GM19324 (cell line): Measurements from ENCODE around the gene STIL.
"Not testable (repeated sequence)": the region's sequence is repeated elsewhere in the genome, so short reads cannot be mapped to it uniquely, and the experiment has no call there.

Experiments used
- ATAC-seq: cut with Tn5 transposase; IDR thresholded peaks from one replicate; pipeline ENCODE4 v1.9.1; 2021; ENCODE audit warnings: mild to moderate bottlenecking, moderate library complexity; ENCODE audit not compliant: unreplicated experiment, low FRiP score

The STIL gene

GRCh38 chr1:47313915-47314664 is at the start of gene STIL:
STIL (minus strand) TSS chr1:47314147; CDS start chr1:47310319, 3,828 bp downstream.
- peak; percentile 98 for ATAC-seq

- ATAC-seq = no peak
These were observed 48.9 kb upstream of the STIL start for GRCh38 chr1:47362828-47363227.

- ATAC-seq = no peak
These were observed 47.4 kb upstream of the STIL start for GRCh38 chr1:47361380-47361779.

- ATAC-seq = no peak
These were observed 37.4 kb upstream of the STIL start for GRCh38 chr1:47351305-47351704.

GRCh38 chr1:47348246-47348645 is 34.3 kb upstream of the STIL start:
- no peak for ATAC-seq

- ATAC-seq = no peak
These were observed 33.8 kb upstream of the STIL start for GRCh38 chr1:47347735-47348134.

GRCh38 chr1:47346979-47347378 is 33.0 kb upstream of the STIL start:
- ATAC-seq = not testable (repeated sequence)

- ATAC-seq = no peak
These were observed 26.3 kb upstream of the STIL start for GRCh38 chr1:47340227-47340626.

- no peak for ATAC-seq
These were observed 24.5 kb upstream of the STIL start for GRCh38 chr1:47338249-47339077.

GRCh38 chr1:47337350-47337749 is 23.4 kb upstream of the STIL start:
- ATAC-seq = no peak

- ATAC-seq = no peak
These were observed 21.0 kb upstream of the STIL start for GRCh38 chr1:47334765-47335435.

GRCh38 chr1:47333922-47334764 is 20.2 kb upstream of the STIL start:
- ATAC-seq = peak; percentile 90

- ATAC-seq = peak; percentile 85
These were observed 19.6 kb upstream of the STIL start, which contains the start of gene CMPK1 for GRCh38 chr1:47333578-47333921. CMPK1 (plus strand) TSS chr1:47333790; CDS start chr1:47333946, 156 bp downstream.

- ATAC-seq = no peak
These were observed 19.0 kb upstream of the STIL start for GRCh38 chr1:47332779-47333577.

- no peak for ATAC-seq
These were observed 17.9 kb upstream of the STIL start for GRCh38 chr1:47331875-47332274.

GRCh38 chr1:47330212-47330611 is 16.3 kb upstream of the STIL start:
- no peak for ATAC-seq

- no peak for ATAC-seq
These were observed 15.0 kb upstream of the STIL start for GRCh38 chr1:47328992-47329391.

GRCh38 chr1:47326271-47326670 is 12.3 kb upstream of the STIL start:
- no peak for ATAC-seq

- ATAC-seq = no peak
These were observed 11.6 kb upstream of the STIL start for GRCh38 chr1:47325528-47325927.
